ENCODE measurements around the gene ADRB1. TPM values are rescaled to one million over a fixed set of nuclear protein-coding genes. Genes with fewer than 3 reads are reported as not detected.

The ADRB1 gene
- total RNA-seq, 2 donors from 2014 or later: 0.27 to 0.42 TPM

DNA sequence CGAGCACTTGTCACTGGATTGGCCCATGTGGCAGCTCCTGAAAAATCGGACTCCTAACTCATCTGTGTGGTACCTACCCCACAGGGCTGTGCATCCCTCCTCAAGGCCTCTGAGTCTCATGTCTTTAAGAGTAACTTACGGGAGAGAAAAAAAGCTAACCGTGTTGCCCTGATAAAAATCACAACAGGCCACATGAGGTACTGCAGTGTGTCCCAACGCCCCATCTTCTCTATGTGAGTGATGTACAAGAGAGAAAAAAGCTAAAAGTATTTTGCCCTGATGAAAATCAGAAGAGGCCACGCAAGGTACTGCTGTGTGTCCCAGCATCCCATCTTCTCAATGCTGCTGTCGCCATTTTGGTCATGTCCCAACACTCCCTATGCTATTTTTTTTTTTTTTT is 41.2 kb upstream of the ADRB1 start:
- H3K4me1 ChIP-seq (ENCODE audit: control insufficient read depth in 1 of 2, low read depth in 2 of 2): no peaks in the 10 kb centered on the region
- no peaks in the 10 kb centered on the region for H3K27me3 ChIP-seq (replicated peaks; ENCODE audit: insufficient read depth)
- H3K4me3 ChIP-seq: no peak overlapping the region
- DNase-seq (ENCODE audit: low spot score) (no peak), ATAC-seq (ENCODE audit: insufficient number of reproducible peaks, low FRiP score, low read depth) (no peak)
- H3K9me3 ChIP-seq: no peaks in the 10 kb centered on the region
- no peaks in the 10 kb centered on the region for H3K36me3 ChIP-seq
- no peak overlapping the region for H3K27ac ChIP-seq
- TF ChIP-seq, protein P1, sequence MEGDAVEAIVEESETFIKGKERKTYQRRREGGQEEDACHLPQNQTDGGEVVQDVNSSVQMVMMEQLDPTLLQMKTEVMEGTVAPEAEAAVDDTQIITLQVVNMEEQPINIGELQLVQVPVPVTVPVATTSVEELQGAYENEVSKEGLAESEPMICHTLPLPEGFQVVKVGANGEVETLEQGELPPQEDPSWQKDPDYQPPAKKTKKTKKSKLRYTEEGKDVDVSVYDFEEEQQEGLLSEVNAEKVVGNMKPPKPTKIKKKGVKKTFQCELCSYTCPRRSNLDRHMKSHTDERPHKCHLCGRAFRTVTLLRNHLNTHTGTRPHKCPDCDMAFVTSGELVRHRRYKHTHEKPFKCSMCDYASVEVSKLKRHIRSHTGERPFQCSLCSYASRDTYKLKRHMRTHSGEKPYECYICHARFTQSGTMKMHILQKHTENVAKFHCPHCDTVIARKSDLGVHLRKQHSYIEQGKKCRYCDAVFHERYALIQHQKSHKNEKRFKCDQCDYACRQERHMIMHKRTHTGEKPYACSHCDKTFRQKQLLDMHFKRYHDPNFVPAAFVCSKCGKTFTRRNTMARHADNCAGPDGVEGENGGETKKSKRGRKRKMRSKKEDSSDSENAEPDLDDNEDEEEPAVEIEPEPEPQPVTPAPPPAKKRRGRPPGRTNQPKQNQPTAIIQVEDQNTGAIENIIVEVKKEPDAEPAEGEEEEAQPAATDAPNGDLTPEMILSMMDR (IDR thresholded peaks at IDR 0.05): no peak

DNA sequence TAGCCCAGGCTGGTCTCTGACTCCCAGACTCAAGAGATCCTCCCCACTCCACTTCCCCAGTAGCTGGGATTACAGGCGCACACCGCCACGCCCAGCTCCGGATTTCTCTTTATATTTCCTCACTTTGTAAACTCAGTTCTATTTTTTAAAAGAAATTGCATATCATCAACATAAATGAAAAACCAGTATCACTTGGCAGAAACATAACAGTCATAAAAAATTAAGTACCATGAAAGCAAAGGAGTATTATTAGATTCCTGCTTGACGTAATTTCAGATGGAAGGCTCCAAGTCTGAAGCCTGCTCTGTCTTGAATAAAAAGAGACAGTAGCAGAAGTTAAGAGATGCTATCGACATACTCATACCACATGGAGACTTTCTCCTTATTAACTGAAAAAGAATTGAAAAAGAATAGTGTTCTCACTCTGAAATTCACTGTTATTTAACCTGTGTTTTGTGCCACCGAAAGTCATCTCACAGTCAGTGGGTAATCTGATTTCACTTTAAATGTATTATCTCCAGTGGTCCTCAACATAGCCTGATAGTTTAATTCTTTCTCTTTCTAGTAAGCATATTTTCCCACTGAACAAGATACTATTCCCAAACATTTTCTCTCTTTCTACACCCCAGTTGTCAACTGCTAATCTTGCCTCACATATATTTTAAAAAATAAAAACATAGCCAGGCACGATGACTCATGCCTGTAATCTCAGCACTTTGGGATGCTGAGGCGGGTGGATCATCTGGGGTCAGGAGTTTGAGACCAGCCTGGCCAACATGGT is 40.3 kb upstream of the ADRB1 start:
- H3K27ac ChIP-seq: no peak overlapping the region
- H3K4me1 ChIP-seq (ENCODE audit: control insufficient read depth in 1 of 2, low read depth in 2 of 2): no peaks in the 10 kb centered on the region
- no peaks in the 10 kb centered on the region for H3K27me3 ChIP-seq (replicated peaks; ENCODE audit: insufficient read depth)
- no peaks in the 10 kb centered on the region for H3K9me3 ChIP-seq
- TF ChIP-seq, protein P1 (IDR thresholded peaks at IDR 0.05): no peak
- DNase-seq (ENCODE audit: low spot score): no peak
- no peak for ATAC-seq (ENCODE audit: insufficient number of reproducible peaks, low FRiP score, low read depth)
- no peak overlapping the region for H3K4me3 ChIP-seq
- no peaks in the 10 kb centered on the region for H3K36me3 ChIP-seq

DNA sequence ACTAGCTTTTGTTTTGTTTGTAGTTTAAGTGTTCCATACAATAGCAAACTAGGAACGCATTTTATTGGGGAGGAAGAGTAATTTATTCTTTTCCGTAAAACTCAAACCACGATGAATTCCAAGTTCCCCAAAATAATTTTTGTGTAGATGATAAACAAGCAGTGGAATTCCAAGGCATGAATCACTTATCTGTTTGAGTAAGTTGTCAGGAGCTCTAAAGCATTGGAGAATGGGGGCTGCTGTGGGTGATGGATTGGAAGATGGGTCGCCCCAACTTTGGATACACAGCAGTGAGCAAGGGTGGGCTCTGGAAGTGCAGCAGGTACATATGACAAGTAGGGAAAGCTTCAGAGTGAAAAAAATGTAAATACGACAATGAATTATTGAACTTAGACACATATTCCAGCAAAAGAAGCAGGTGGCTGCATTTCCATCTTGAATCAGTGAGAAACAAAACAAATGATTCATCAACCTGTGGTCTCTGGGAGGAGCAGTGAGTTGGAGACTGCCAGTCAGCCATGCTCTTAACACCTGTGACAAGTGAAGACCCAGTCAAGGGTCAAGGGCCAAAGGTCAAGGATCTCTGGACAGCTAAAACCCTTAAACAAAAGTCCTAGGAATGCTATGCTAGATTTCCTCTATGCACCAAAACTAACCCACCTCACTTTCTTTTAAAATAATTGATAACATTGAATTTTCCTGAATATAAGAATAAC is 34.2 kb upstream of the ADRB1 start:
- Histone ChIP-seq H3K27ac (no peak overlapping the region), H3K9me3 (no peaks in the 10 kb centered on the region), H3K36me3 (no peaks in the 10 kb centered on the region), H3K4me3 (no peak overlapping the region), H3K4me1 (ENCODE audit: control insufficient read depth in 1 of 2, low read depth in 2 of 2) (no peaks in the 10 kb centered on the region), H3K27me3 (replicated peaks; ENCODE audit: insufficient read depth) (no peaks in the 10 kb centered on the region)
- ATAC-seq (ENCODE audit: insufficient number of reproducible peaks, low FRiP score, low read depth): no peak
- TF ChIP-seq, protein P1 (IDR thresholded peaks at IDR 0.05): no peak
- no peak for DNase-seq (ENCODE audit: low spot score)

DNA sequence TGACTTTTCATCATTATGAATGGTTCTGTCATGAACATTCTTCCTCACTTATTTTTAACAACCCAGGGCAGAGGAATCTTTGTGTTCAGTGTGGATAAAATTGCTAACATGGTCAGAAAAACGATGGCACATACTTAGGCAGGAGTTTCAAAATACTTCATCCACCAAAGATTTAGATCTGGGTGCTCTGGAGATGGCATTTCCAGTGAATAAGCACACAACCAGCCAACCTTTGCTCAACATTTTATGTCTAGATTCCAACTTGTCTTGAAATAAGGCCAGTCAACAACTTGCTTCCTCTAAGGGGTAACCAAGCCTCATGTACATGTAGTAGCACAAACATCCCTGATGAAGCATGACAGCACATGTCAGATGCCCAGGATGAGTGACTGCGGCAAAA is 33.4 kb upstream of the ADRB1 start:
- H3K4me1 ChIP-seq (ENCODE audit: control insufficient read depth in 1 of 2, low read depth in 2 of 2): no peaks in the 10 kb centered on the region
- no peaks in the 10 kb centered on the region for H3K27me3 ChIP-seq (replicated peaks; ENCODE audit: insufficient read depth)
- H3K36me3 ChIP-seq: no peaks in the 10 kb centered on the region
- no peaks in the 10 kb centered on the region for H3K9me3 ChIP-seq
- H3K4me3 ChIP-seq: no peak overlapping the region
- no peak overlapping the region for H3K27ac ChIP-seq
- ATAC-seq (ENCODE audit: insufficient number of reproducible peaks, low FRiP score, low read depth): no peak
- TF ChIP-seq, protein P1 (IDR thresholded peaks at IDR 0.05): no peak
- no peak for DNase-seq (ENCODE audit: low spot score)

DNA sequence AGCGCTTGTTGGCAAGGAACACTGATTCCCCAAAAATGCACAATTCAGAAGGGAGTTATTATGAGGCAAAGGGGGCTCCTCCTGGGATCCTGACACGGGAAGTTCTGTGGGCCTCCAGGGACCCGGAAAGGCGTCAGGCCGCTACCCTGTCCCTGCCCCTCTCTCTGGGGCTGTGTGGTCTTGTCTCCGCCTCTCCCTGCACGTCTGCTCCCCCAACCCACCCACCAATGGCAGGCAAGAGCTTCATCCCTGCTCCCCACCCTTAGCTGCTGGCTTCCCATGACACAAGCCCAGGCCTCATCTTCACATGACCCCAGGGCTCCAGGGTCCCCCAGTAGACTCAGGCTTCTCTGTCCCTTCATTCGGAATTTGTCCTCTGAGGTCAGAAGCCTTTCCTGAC is 31.0 kb upstream of the ADRB1 start:
- H3K9me3 ChIP-seq: no peaks in the 10 kb centered on the region
- no peak for DNase-seq (ENCODE audit: low spot score)
- no peaks in the 10 kb centered on the region for H3K27me3 ChIP-seq (replicated peaks; ENCODE audit: insufficient read depth)
- H3K4me1 ChIP-seq (ENCODE audit: control insufficient read depth in 1 of 2, low read depth in 2 of 2): no peaks in the 10 kb centered on the region
- H3K27ac ChIP-seq: no peak overlapping the region
- no peaks in the 10 kb centered on the region for H3K36me3 ChIP-seq
- no peak overlapping the region for H3K4me3 ChIP-seq
- no peak for ATAC-seq (ENCODE audit: insufficient number of reproducible peaks, low FRiP score, low read depth)
- TF ChIP-seq, protein P1 (IDR thresholded peaks at IDR 0.05): no peak
